Measurements from ENCODE around the gene LNX2.

Gene LNX2

GRCh38 chr13:27562457-27562856, 57.9 kb downstream of the LNX2 start:
- DNase-seq (ENCODE audit: low read depth in 2 of 2): no peak

GRCh38 chr13:27559719-27560118, 60.6 kb downstream of the LNX2 start:
- DNase-seq (ENCODE audit: low read depth in 2 of 2): no peak

GRCh38 chr13:27556109-27556508, 64.2 kb downstream of the LNX2 start:
- DNase-seq (ENCODE audit: low read depth in 2 of 2): no peak

GRCh38 chr13:27551562-27551961, 68.8 kb downstream of the LNX2 start:
- DNase-seq (ENCODE audit: low read depth in 2 of 2): no peak

GRCh38 chr13:27549406-27549981, 70.8 kb downstream of the LNX2 start:
- DNase-seq (ENCODE audit: low read depth in 2 of 2): no peak

GRCh38 chr13:27542220-27542619, 78.1 kb downstream of the LNX2 start:
- no peak for DNase-seq (ENCODE audit: low read depth in 2 of 2)

- no peak for DNase-seq (ENCODE audit: low read depth in 2 of 2)
Measured at GRCh38 chr13:27541386-27541785, 78.9 kb downstream of the LNX2 start.

GRCh38 chr13:27536361-27537101, 83.8 kb downstream of the LNX2 start:
- no peak for DNase-seq (ENCODE audit: low read depth in 2 of 2)

- DNase-seq (ENCODE audit: low read depth in 2 of 2): no peak
Measured at GRCh38 chr13:27535546-27535945, 84.8 kb downstream of the LNX2 start.

GRCh38 chr13:27534981-27535380, 85.3 kb downstream of the LNX2 start:
- no peak for DNase-seq (ENCODE audit: low read depth in 2 of 2)

- DNase-seq (ENCODE audit: low read depth in 2 of 2): no peak
Measured at GRCh38 chr13:27534108-27534980, 86.0 kb downstream of the LNX2 start.

GRCh38 chr13:27533155-27533643, 87.1 kb downstream of the LNX2 start:
- peak; percentile 6 to 8 for DNase-seq (ENCODE audit: low read depth in 2 of 2)

- no peak for DNase-seq (ENCODE audit: low read depth in 2 of 2)
Measured at GRCh38 chr13:27528908-27529307, 91.4 kb downstream of the LNX2 start.

- no peak for DNase-seq (ENCODE audit: low read depth in 2 of 2)
Measured at GRCh38 chr13:27526516-27526915, 93.8 kb downstream of the LNX2 start.

GRCh38 chr13:27524981-27525975, 95.1 kb downstream of the LNX2 start:
- DNase-seq (ENCODE audit: low read depth in 2 of 2): no peak

- no peak for DNase-seq (ENCODE audit: low read depth in 2 of 2)
Measured at GRCh38 chr13:27523346-27524073, 96.8 kb downstream of the LNX2 start.

- no peak for DNase-seq (ENCODE audit: low read depth in 2 of 2)
Measured at GRCh38 chr13:27522847-27523246, 97.5 kb downstream of the LNX2 start.

- no peak for DNase-seq (ENCODE audit: low read depth in 2 of 2)
Measured at GRCh38 chr13:27516103-27516502, 104.2 kb downstream of the LNX2 start.

GRCh38 chr13:27510082-27510481, 110.2 kb downstream of the LNX2 start:
- DNase-seq (ENCODE audit: low read depth in 2 of 2): no peak

- DNase-seq (ENCODE audit: low read depth in 2 of 2): no peak
Measured at GRCh38 chr13:27508802-27509201, 111.5 kb downstream of the LNX2 start.

GRCh38 chr13:27505792-27506191, 114.5 kb downstream of the LNX2 start:
- no peak for DNase-seq (ENCODE audit: low read depth in 2 of 2)
